Mesothelial cell of epicardium (in vitro differentiated cells): ENCODE data around the gene CDX1. TPM values are rescaled to one million over a fixed set of nuclear protein-coding genes. Genes with fewer than 3 reads are reported as not detected.
A peak's percentile ranks its signal among the peaks of the same experiment; 100 is the strongest.

Source experiments
- DNase-seq, 2 experiments: peaks; one replicate each; pipeline ENCODE4 v3.0.0; 2021; ENCODE audit warnings: low spot score in 2 of 2; ENCODE audit not compliant: unreplicated experiment in 2 of 2
- H3K27ac Mint-ChIP-seq: 2 replicates; pipeline ENCODE4 v1.8.0; 2021; ENCODE audit warnings: mixed read lengths
- H3K27me3 Mint-ChIP-seq: 2 replicates; pipeline ENCODE4 v1.8.0; 2021; ENCODE audit warnings: low read depth, mixed read lengths
- H3K36me3 Mint-ChIP-seq: 2 replicates; pipeline ENCODE4 v1.8.0; 2021; ENCODE audit warnings: mixed read lengths
- H3K4me1 Mint-ChIP-seq: 2 replicates; pipeline ENCODE4 v1.8.0; 2021; ENCODE audit warnings: mixed read lengths
- H3K4me3 Mint-ChIP-seq: 2 replicates; pipeline ENCODE4 v1.8.0; 2021; ENCODE audit warnings: mild to moderate bottlenecking, moderate library complexity, mixed read lengths
- H3K9me3 Mint-ChIP-seq: 2 replicates; pipeline ENCODE4 v1.8.0; 2021; ENCODE audit warnings: mixed read lengths
- total RNA-seq: library from RNA; stranded (reverse); gene quantifications from 3 replicates; pipeline ENCODE4 v1.2.1, GENCODE V29; 2021
- TF ChIP-seq, protein P1 (sequence below): fragments of 200-600 bp; sonication (generic); IDR thresholded peaks from one replicate; pipeline ENCODE4 v1.5.0; 2021; ENCODE audit warnings: antibody characterized with exemption; ENCODE audit not compliant: unreplicated experiment

Gene CDX1
- total RNA-seq, 1 donor from 2014 or later: 0.51 TPM

DNA sequence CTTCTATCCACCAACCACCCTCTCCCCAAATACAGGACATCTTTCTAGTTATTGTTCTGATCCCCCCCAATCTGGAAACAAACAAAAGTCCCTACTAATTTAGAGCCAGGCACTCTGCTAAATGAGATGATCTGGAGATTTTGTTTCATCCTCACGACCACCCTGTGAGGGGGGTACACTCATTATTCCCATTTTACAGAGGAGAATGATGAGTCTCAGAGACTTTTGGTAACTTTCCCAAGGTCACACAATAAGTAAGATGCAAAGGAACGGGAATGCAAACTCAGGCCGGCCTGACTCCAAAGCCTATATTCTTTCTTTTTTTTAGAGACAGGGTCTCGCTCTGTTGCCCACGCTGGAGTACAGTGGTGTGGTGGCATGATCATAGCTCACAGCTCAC lies 20.3 kb upstream of the CDX1 start:
- H3K36me3 Mint-ChIP-seq: no peaks in the 10 kb centered on the region
- H3K4me1 Mint-ChIP-seq: peaks cover 49% of the 10 kb centered on the region
- H3K27ac Mint-ChIP-seq: peak overlapping the region; percentile 79
- TF ChIP-seq, protein P1, sequence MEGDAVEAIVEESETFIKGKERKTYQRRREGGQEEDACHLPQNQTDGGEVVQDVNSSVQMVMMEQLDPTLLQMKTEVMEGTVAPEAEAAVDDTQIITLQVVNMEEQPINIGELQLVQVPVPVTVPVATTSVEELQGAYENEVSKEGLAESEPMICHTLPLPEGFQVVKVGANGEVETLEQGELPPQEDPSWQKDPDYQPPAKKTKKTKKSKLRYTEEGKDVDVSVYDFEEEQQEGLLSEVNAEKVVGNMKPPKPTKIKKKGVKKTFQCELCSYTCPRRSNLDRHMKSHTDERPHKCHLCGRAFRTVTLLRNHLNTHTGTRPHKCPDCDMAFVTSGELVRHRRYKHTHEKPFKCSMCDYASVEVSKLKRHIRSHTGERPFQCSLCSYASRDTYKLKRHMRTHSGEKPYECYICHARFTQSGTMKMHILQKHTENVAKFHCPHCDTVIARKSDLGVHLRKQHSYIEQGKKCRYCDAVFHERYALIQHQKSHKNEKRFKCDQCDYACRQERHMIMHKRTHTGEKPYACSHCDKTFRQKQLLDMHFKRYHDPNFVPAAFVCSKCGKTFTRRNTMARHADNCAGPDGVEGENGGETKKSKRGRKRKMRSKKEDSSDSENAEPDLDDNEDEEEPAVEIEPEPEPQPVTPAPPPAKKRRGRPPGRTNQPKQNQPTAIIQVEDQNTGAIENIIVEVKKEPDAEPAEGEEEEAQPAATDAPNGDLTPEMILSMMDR: no peak
- H3K9me3 Mint-ChIP-seq: no peaks in the 10 kb centered on the region
- DNase-seq: no peak
- H3K27me3 Mint-ChIP-seq: no peaks in the 10 kb centered on the region
- no peak overlapping the region for H3K4me3 Mint-ChIP-seq

DNA sequence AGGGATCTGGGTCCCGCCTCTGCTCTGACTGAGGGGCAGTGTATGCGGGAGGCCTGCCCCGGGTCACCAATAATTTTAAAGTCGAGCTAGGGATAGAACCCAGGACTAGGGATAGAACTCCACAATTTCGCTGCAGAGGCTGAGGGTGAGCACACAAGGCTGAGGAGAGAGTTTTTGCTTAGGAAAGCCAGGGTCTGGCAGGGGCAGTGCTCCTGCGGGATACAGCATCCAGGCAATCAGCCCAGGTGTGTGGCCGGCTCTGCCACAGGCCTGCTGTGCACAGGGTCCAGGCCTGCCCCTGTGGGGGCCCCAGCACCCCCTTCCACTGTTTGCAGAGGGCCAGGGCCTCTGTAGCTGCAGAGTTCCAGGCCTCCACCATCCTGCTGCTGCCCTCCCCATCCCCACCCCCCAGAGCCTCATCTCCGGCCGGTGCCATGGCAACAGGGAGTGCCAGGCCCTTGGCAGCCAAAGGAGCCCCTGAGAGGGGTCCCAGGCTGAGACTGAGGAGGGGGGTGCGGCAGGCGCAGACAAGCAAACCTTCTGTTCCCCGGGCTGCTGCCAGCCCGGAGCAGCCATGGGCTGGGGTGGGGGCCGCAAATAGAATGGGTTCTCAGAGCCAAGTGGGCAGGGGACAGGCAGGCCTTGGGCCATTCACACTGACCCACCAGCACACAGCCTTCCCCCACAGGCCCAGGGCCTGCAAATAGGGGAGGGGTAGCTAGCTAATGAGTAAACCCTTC lies 19.5 kb upstream of the CDX1 start:
- H3K4me1 Mint-ChIP-seq: peaks cover 41% of the 10 kb centered on the region
- H3K9me3 Mint-ChIP-seq: no peaks in the 10 kb centered on the region
- H3K27ac Mint-ChIP-seq: peak overlapping the region; percentile 79
- no peak overlapping the region for H3K4me3 Mint-ChIP-seq
- H3K27me3 Mint-ChIP-seq: no peaks in the 10 kb centered on the region
- TF ChIP-seq, protein P1: no peak
- no peak for DNase-seq
- no peaks in the 10 kb centered on the region for H3K36me3 Mint-ChIP-seq

DNA sequence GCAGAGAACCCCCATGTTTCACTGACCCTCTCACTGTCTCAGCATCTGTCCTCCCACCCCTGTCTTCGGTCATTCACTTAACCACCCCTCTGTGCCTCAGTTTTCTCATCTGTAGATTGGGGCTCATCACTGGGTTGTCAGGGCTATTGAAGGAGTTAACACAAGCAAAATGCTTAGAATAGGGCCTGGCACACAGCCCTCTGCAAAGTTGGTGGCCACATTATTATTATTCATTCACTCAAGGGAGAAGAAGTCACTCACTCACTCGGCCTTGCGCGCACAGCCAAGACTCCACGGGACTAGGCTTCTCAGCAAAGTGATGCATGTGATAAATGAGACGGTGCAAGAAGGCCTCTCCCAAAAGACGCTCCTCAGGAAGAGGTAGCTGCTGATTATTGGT lies 18.9 kb upstream of the CDX1 start:
- peaks cover 46% of the 10 kb centered on the region for H3K4me1 Mint-ChIP-seq
- TF ChIP-seq, protein P1: no peak
- H3K9me3 Mint-ChIP-seq: no peaks in the 10 kb centered on the region
- no peak for DNase-seq
- peak overlapping the region; percentile 30 for H3K27ac Mint-ChIP-seq
- H3K36me3 Mint-ChIP-seq: no peaks in the 10 kb centered on the region
- H3K4me3 Mint-ChIP-seq: no peak overlapping the region
- no peaks in the 10 kb centered on the region for H3K27me3 Mint-ChIP-seq

DNA sequence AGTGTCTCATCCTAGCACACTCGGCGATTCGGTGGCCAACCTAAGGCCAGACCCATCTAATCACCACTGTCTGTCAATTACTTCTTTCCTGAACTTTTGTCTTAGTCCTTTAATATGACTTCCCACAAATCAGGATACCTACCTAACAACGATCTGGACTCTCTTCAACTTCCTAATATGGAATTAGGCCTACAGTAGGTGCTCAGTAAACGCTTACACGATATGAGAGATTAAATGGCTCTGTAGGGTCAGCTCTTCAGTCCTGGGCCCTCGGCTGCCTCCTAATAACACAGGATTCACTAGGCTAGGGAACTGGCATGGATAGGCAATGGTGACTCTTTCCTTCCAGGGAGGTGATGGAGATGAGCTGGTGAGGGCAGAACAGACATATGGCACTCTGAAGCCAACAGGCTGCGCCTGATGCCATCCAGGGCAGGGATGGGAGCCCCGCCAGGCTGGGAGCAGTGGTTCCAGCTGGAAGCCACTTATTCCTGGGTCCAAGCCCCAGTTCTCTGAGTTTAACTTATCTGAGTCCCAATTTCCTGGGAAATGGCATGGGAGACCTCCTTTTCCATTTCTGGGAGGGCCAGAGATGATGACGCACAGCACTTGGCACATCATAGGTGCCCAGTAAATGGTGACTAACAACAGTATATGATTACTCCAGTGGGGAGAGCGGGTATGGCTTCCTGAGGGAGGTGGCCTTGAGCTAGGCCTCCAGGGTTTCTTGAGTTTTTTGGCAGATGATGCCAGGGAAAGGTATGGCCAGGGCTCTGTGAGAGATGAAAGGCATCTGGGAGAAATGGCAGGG lies 18.3 kb upstream of the CDX1 start:
- H3K27ac Mint-ChIP-seq: peak overlapping the region; percentile 1
- H3K36me3 Mint-ChIP-seq: no peaks in the 10 kb centered on the region
- TF ChIP-seq, protein P1: no peak
- H3K9me3 Mint-ChIP-seq: no peaks in the 10 kb centered on the region
- no peak for DNase-seq
- H3K4me1 Mint-ChIP-seq: peaks cover 42% of the 10 kb centered on the region
- H3K27me3 Mint-ChIP-seq: no peaks in the 10 kb centered on the region
- no peak overlapping the region for H3K4me3 Mint-ChIP-seq

DNA sequence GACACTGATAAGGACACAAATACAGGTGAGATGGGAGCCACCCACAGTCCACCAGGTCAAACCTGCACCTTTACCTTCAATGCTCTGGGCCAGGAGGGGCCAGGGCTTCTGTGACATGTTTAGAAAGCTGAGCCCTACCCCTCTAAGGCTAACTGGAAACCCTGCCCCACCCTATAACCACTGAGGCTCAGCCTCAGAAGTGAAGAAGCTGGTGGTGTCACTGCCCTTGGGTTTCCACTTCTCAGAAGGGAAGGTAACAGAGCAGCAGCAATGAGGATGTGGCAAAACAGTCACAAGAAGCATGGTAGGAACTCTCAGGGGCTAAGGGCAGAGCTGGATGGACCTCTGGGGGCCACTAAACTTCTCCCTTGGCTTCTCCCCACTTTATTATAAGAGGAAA lies 17.0 kb upstream of the CDX1 start:
- H3K36me3 Mint-ChIP-seq: no peaks in the 10 kb centered on the region
- no peak overlapping the region for H3K4me3 Mint-ChIP-seq
- no peak overlapping the region for H3K27ac Mint-ChIP-seq

More for the DNA sequence above, 17.0 kb upstream of the CDX1 start:
- Mint-ChIP-seq H3K9me3 (no peaks in the 10 kb centered on the region), H3K27me3 (no peaks in the 10 kb centered on the region), H3K4me1 (peaks cover 42% of the 10 kb centered on the region)
- no peak for DNase-seq
- TF ChIP-seq, protein P1: no peak
